ENCODE data around the gene PCGF3. TPM values are rescaled to one million over a fixed set of nuclear protein-coding genes. Genes with fewer than 3 reads are reported as not detected.
A peak's percentile ranks its signal among the peaks of the same experiment; 100 is the strongest.

PCGF3 gene
- total RNA-seq, 1 donor from 2014 or later = 88.1 TPM

- DNase-seq (ENCODE audit: low spot score in 2 of 2, unreplicated experiment in 2 of 2) = no peak
- H3K4me1 Mint-ChIP-seq = peaks cover 12% of the 10 kb centered on the region
- TF ChIP-seq CTCF (IDR thresholded peaks at IDR 0.05; ENCODE audit: unreplicated experiment) = no peak
- H3K27me3 Mint-ChIP-seq (ENCODE audit: low read depth) = peaks cover 58% of the 10 kb centered on the region
- H3K36me3 Mint-ChIP-seq = no peaks in the 10 kb centered on the region
- no peaks in the 10 kb centered on the region for H3K9me3 Mint-ChIP-seq
- H3K4me3 Mint-ChIP-seq = peak overlapping the region; percentile 52
- H3K27ac Mint-ChIP-seq = no peak overlapping the region
Measured at GRCh38 chr4:793093-793861, 87.6 kb downstream of the PCGF3 start.

DNA sequence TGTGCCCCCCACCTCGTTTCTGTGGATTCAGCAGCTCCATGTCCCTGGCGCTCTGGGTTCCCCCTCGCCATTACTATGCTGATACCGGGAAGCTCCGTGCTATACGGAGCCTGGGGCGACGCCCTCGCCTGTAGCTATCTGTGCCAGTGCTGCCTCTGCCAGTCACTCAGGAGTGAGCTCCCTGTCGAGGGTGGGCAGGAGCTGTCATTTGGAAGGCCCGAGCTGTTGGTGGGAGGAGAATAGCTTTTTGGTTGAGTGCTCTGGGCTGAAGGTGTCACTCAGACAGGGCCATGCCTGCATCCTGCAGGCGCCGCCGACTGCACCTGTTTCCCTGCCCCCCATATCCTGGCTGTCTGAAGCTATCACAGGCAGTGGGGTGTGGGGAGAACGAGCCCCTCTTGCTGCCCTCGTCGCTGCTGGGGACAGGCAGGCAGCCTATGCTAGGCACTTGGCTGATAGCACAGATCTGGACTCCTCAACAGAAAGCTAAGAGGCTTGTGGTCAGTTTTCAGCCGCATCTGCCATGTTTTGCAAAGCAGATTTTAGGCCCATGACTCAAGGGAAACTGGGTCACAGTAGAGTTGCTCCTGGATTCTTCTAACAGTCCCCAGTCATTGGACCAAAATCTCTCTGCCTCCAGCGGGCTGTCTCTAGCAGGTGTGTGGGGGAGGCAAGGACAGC is 88.4 kb downstream of the PCGF3 start:
- no peak overlapping the region for H3K4me3 Mint-ChIP-seq
- no peaks in the 10 kb centered on the region for H3K9me3 Mint-ChIP-seq
- peaks cover 55% of the 10 kb centered on the region for H3K27me3 Mint-ChIP-seq (ENCODE audit: low read depth)
- no peak overlapping the region for H3K27ac Mint-ChIP-seq
- no peak for TF ChIP-seq CTCF (IDR thresholded peaks at IDR 0.05; ENCODE audit: unreplicated experiment)
- no peaks in the 10 kb centered on the region for H3K36me3 Mint-ChIP-seq
- no peak for DNase-seq (ENCODE audit: low spot score in 2 of 2, unreplicated experiment in 2 of 2)
- H3K4me1 Mint-ChIP-seq = peaks cover 12% of the 10 kb centered on the region

- Mint-ChIP-seq H3K4me3 (peak overlapping the region; percentile 47), H3K36me3 (no peaks in the 10 kb centered on the region), H3K4me1 (peaks cover 12% of the 10 kb centered on the region), H3K27me3 (ENCODE audit: low read depth) (peaks cover 52% of the 10 kb centered on the region), H3K27ac (no peak overlapping the region), H3K9me3 (no peaks in the 10 kb centered on the region)
- no peak for TF ChIP-seq CTCF (IDR thresholded peaks at IDR 0.05; ENCODE audit: unreplicated experiment)
- DNase-seq (ENCODE audit: low spot score in 2 of 2, unreplicated experiment in 2 of 2) = no peak
Measured at GRCh38 chr4:794900-795725, 89.5 kb downstream of the PCGF3 start.

DNA sequence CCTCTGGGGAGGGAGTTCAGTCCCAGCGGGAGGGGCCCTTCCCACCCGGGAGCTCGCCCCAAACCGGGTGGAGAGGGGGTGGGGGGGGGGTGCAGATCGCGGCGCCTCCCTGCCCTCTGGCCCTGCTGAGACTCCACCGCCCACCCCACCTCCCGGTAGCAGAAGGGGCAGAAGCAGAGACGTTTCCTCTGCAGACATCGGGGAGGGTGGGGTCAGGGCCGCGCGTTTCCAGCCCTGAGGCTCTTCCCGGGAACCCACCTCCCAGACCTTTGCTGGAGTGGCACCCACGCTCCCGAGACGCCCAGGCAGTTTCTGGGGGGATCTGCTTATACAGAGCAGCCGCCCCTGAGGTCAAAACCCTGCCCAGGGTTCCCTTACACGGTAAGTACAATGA is 90.1 kb downstream of the PCGF3 start:
- H3K36me3 Mint-ChIP-seq = no peaks in the 10 kb centered on the region
- H3K27ac Mint-ChIP-seq = no peak overlapping the region
- H3K4me1 Mint-ChIP-seq = peaks cover 8% of the 10 kb centered on the region
- peaks cover 48% of the 10 kb centered on the region for H3K27me3 Mint-ChIP-seq (ENCODE audit: low read depth)
- DNase-seq (ENCODE audit: low spot score in 2 of 2, unreplicated experiment in 2 of 2) = no peak
- peak overlapping the region; percentile 46 for H3K4me3 Mint-ChIP-seq
- TF ChIP-seq CTCF (IDR thresholded peaks at IDR 0.05; ENCODE audit: unreplicated experiment) = no peak
- no peaks in the 10 kb centered on the region for H3K9me3 Mint-ChIP-seq

DNA sequence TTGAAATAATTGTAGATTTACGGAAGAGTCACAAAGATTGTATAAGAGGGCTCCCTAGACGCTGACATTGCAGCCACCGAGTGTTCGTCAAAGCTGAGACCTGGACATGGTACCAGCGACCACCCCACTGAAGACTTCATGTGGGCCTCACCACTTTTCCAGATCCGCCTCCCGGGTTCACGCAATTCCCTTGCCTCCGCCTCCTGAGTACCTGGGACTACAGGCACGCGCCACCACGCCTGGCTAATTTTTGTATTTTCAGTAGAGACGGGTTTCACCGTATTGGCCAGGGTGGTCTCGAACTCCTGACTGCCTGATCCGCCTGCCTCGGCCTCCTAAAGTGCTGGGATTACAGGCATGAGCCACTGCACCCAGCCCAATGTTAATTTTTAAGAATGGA is 90.6 kb downstream of the PCGF3 start:
- no peak for DNase-seq (ENCODE audit: low spot score in 2 of 2, unreplicated experiment in 2 of 2)
- no peaks in the 10 kb centered on the region for H3K36me3 Mint-ChIP-seq
- H3K9me3 Mint-ChIP-seq = no peaks in the 10 kb centered on the region
- TF ChIP-seq CTCF (IDR thresholded peaks at IDR 0.05; ENCODE audit: unreplicated experiment) = no peak
- H3K4me1 Mint-ChIP-seq = peaks cover 6% of the 10 kb centered on the region
- H3K27ac Mint-ChIP-seq = no peak overlapping the region
- H3K4me3 Mint-ChIP-seq = no peak overlapping the region
- peaks cover 47% of the 10 kb centered on the region for H3K27me3 Mint-ChIP-seq (ENCODE audit: low read depth)
